GM21526 (cell line): Measurements from ENCODE around the gene VGF.
"Not testable (repeated sequence)": the region's sequence is repeated elsewhere in the genome, so short reads cannot be mapped to it uniquely, and the experiment has no call there.

ENCODE experiments used
- ATAC-seq: cut with Tn5 transposase; IDR thresholded peaks from one replicate; pipeline ENCODE4 v1.9.1; 2021; ENCODE audit warnings: moderate library complexity; ENCODE audit not compliant: unreplicated experiment, low FRiP score

The VGF gene

DNA sequence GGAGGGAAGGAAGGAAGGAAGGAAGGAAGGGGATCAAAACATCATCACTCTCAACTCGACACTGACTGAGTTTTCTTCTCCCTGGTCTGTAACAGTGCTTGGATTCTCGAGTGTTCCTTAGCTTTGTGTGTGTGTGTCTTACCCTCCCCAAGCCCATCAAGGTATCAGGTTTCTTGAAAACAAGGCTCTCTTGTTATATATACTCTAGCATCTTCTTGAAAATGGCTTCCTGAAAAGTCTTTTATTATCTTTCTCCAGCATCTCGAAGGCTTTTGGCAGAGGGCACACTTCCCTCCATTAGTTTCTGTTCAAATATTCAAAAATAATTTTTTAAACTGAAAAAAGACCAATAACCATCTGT, 25.1 kb downstream of the VGF start:
- no peak for ATAC-seq

GRCh38 chr7:101138213-101138870, 27.0 kb downstream of the VGF start:
- no peak for ATAC-seq

DNA sequence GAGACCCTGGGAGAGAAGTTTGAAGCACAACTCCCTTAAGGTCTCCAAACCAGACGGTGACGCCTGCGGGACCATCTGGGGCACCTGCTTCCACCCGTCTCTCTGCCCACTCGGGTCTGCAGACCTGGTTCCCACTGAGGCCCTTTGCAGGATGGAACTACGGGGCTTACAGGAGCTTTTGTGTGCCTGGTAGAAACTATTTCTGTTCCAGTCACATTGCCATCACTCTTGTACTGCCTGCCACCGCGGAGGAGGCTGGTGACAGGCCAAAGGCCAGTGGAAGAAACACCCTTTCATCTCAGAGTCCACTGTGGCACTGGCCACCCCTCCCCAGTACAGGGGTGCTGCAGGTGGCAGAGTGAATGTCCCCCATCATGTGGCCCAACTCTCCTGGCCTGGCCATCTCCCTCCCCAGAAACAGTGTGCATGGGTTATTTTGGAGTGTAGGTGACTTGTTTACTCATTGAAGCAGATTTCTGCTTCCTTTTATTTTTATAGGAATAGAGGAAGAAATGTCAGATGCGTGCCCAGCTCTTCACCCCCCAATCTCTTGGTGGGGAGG, 27.6 kb downstream of the VGF start:
- no peak for ATAC-seq

- ATAC-seq = no peak
Observed at GRCh38 chr7:101134399-101134980, 30.9 kb downstream of the VGF start.

DNA sequence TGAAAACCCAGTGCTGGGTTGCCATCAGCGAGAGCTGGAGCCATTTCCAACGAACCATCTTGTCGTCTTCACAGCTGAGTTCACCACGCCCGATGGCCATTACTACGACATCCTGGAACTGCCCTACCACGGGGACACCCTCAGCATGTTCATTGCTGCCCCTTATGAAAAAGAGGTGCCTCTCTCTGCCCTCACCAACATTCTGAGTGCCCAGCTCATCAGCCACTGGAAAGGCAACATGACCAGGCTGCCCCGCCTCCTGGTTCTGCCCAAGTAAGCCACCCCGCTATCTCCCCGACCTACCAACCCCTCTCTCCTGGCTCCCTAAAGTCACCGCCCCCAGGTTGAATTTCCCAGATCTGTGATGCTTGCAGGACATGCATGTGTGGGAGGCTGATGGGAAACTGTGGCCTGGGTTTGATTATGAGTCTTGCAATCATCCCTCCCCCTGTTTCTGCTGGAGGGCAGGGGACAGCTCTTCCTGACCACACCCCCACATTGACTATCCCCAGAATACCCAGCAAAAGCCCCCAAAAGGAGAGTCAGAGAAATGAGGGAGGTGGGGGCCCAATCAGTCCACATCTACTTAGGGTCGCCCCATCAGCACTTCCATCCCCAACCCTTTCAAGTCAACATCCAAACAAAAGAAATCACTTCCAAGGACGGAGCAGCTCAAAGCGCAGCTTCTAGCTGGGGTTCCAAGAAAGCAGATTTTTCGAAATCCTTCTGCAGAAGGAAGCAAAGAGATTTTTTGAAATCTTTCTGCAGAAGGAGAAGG, 31.6 kb downstream of the VGF start:
- no peak for ATAC-seq

DNA sequence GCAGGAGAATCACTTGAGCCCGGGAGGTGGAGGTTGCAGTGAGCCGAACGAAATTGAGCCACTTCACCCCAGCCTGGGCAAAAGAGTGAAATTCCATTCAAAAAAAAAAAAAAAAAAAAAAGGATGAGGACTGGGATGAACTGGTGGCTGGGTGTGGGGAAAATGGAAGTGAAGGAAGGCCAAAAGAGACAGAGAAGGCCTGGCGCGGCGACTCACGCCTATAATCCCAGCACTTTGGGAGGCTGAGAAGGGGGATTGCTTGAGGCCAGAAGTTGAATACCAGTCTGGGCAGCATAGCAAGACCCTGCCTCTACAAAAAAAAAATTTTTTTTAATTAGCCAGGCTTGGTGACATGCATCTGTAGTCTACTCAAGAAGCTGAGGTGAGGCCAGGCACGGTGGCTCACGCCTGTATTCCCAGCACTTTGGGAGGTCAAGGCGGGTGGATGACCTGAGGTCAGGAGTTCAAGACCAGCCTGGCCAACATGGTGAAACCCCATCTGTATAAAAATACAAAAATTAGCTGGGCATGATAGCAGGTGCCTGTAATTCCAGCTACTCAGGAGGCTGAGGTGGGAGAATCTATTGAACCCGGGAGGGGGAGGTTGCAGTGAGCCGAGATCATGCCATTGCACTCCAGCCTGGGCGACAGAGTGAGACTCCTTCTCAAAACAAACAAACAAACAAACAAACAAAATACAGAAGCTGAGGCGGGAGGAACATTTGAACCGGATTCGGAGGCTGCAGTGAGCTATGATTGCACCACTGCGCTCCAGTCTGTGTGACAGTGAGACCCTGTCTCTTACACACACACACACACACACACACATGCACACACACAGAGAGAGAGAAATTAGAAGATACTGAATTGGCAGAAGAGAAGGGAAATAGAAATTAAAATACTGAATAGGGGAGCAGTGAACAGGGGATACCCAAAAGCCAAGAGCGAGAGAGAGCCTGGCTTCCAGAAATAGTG, 32.5 kb downstream of the VGF start:
- ATAC-seq = not testable (repeated sequence)

DNA sequence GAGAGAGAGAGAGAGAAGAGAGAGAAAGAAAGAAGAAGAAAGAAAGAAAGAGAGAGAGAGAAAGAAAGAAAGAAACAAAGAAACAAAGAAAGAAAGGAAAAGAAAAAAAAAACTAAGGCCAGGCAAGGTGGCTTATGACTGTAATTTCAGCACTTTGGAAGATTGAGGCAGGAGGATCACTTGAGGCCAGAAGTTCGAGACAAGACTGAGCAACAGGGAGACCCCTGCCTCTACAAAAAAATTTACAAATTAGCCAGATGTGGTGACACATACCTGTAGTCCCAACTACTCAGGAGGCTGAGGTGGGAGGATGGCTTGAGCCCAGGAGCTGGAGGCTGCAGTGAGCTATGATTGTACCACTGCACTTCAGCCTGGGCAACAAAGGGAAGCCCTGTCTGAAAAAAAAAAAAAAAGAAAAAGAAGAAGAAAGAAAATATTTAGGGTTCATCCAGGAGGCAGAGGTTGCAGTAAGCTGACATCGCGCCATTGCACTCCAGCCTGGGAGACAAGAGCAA, 35.7 kb downstream of the VGF start:
- ATAC-seq = no peak

GRCh38 chr7:101128040-101128834, 37.1 kb downstream of the VGF start:
- ATAC-seq = no peak

DNA sequence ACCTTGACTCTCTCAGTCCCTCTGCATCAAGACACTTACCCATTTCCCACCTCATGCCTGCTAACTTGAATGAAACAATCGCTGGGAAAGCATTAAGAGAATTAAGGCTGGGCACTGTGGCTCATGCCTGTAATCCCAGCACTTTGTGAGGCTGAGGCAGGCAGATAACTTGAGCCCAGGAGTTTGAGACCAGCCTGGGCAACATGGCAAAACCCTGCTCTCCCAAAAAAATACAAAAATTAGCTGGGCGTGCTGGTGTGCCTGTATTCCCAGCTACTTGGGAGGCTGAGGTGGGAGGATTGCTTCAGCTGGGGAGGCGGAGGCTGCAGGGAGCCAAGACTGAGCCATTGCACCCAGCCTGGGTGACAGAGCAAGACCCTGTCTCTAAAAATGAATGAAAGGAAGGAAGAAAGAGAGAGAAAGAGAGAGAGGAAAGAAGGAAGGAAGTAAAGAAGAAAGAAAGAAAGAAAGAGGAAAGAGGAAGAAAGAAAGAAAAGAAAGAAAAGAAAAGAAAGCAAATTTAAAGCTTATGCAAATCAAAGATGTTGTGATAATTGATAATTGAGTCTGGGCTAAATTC, 37.8 kb downstream of the VGF start:
- ATAC-seq = no peak

- ATAC-seq = no peak
Observed at GRCh38 chr7:101126651-101127459, 38.5 kb downstream of the VGF start, which contains the start of gene SERPINE1. TSS of gene SERPINE1 (plus strand) at chr7:101127104. CDS start at chr7:101128394, 1,290 bp downstream.

DNA sequence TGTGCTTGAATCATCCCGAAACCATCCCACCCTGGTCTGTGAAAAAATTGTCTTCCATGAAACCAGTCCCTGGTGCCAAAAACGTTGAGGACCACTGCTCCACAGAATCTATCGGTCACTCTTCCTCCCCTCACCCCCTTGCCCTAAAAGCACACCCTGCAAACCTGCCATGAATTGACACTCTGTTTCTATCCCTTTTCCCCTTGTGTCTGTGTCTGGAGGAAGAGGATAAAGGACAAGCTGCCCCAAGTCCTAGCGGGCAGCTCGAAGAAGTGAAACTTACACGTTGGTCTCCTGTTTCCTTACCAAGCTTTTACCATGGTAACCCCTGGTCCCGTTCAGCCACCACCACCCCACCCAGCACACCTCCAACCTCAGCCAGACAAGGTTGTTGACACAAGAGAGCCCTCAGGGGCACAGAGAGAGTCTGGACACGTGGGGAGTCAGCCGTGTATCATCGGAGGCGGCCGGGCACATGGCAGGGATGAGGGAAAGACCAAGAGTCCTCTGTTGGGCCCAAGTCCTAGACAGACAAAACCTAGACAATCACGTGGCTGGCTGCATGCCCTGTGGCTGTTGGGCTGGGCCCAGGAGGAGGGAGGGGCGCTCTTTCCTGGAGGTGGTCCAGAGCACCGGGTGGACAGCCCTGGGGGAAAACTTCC, 39.2 kb downstream of the VGF start:
- no peak for ATAC-seq

DNA sequence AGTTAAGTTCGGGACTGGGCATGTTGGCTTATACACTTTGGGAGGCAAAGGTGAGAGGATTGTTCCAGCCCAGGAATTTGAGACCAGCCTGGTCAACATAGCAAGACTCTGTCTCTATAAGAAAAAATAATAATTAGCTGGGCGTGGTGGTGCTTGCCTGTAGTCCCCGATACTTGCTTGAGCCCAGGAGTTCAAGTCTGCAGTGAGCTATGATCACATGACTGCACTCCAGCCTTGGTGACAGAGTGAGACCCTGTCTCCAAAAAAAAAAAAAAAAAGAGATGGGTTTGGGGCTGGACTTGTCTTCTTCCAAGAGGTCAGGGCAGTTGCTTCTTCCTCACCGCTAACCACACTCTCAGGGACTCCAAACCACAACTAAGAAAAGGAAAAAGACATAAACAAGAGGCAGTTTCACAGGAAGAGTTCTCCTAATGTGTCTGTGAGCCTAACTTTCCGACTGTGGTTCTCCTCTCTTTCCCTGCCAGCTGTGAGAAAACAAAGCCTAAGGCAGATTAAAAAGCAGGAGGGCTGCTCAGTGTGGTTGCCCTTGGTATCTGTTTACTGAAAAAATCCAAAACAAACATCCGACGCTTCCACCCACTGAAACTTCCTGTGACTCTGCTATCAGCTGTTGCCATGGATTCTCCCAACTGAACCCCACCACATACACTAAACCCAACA, 40.9 kb downstream of the VGF start:
- no peak for ATAC-seq

- ATAC-seq = no peak
Observed at GRCh38 chr7:101123703-101124068, 41.7 kb downstream of the VGF start.

DNA sequence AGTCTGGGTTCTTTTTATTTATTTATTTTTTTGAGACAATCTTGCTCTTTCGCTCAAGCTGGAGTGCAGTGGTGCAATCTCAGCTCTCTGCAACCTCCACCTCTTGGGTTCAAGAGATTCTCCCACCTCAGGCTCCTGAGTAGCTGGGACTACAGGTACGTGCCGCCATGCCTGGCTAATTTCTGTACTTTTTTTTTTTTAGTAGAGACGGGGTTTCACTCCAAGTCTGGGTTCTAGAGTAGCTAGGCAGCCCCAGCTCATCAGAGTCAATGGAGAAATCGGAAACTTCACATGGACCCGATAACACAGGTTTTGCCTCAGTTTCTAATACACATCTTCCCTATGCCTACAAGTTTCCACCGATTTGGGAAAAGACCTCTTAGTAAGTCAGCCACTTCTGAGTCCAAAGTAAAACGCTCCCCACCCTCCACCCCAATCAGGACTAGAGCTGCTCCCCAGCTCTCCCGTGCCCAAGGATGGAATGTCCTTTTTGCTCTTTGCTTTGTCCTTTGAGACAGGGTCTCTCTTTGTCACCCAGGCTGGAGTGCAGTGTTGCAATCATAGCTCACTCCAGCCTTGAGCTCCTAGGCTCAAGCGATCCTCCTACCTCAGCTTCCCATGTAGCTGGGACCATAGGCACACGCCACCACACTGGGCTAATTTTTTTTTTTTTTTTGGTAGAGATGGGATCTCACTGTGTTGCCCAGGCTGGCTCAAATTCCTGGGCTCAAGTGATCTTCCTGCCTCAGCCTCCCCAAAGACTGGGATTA, 42.3 kb downstream of the VGF start:
- no peak for ATAC-seq

GRCh38 chr7:101121991-101122932, 43.1 kb downstream of the VGF start:
- no peak for ATAC-seq
